Inflammatory macrophage treated with lipopolysaccharide for 4 hours (primary cell): ENCODE data around the gene AQP1.

Experiments
- DNase-seq: peaks from one replicate; pipeline ENCODE4 v3.0.0-alpha.2; 2020

The AQP1 gene

DNA sequence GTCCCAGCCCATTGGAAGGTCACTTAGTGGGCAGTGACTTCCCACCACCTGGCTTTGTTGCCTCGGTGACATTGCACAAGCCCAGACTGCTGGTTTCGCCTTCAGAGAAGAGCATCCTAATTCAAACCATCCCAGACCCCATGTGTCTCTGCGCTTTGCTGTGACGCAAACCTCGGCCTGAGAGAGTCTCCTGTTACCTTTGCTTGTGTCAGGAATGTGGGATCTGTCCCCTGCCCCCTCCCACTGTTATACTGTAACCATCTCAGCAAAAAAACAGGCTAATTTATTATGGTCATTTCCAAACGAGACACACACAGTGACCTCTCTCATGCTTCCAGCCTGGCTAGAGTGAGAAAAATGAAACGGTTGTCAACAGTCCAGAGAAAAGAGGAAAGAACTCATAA lies 25.0 kb upstream of the AQP1 start:
- no peak for DNase-seq

DNA sequence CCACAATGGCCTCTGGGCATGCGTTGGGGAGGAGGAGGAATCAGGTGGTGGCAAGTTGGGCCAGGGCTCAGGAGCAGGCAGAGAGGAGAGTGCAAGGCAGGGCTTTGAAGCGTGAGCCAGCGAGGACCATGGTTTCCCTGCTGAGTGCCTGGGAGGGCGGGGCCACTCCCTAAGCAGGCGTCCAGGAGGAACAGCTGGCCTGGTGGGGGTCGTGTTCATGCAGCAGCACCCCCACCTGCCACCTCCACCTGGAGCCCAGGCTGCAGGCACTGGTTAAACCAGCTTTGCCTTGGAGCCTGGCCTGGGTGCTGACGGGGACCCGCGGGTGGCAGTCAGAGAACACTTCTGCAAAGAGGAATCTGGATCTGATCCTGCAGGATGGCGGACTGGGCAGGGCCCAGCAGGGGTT lies 24.2 kb upstream of the AQP1 start:
- DNase-seq, result no peak

DNA sequence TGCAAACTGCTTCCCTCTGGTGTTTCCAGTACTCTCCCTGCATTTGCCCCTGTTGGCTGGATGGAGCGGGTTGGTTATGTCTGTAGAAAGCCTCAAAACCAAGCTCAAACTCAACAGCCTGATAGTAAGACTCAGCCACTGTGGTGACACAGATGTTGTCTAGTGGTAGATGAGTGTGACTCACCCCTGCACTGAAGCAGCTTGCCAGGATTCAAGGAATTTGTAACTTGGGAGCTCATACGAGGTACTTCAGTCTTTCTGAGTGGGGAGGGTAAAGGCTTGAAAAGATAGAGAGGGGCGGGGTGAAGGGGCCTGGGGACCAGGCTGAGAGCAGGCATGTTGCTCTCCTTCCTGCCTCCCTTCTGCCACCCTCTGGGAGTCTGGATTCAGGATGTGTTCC lies 22.9 kb upstream of the AQP1 start:
- DNase-seq, result no peak

DNA sequence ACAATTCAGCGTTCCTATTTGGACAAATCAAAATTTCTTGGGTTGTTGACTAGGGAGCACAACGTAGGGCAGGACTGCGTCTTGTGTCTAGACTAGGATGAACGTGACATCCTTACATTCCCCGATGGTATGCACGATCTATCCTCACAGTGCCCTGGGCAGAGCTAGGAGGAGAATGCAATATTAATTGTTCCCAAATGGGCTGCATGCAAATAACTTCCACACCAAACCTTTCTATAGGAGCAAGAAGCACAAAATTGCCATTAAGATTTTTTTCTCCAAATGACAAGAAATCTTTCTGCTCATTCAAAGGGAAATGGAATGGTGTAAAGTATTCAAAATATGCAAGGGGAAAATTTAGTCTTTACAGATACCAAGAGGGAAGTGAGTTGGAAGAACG lies 21.4 kb upstream of the AQP1 start:
- no peak for DNase-seq

DNA sequence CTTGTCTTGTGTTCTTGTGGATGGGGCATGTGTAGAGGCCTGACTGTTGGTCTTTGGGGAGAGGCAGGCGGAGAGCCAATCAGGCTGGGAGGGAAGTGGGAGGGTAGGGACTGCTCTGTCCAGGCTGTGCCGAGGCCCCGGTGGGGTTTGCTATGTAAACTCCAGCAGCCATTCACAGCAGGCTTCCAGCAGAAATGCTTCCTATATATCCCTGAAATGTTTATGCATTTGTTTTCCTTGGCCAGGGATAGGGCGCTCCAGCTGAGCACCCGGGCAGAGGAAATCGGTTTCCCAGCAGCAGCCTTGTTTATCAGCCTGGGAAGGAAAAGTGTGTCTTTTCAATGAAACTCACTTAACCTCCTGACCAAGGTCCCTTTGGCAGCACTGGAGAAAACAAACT lies 18.3 kb upstream of the AQP1 start:
- DNase-seq, result no peak

DNA sequence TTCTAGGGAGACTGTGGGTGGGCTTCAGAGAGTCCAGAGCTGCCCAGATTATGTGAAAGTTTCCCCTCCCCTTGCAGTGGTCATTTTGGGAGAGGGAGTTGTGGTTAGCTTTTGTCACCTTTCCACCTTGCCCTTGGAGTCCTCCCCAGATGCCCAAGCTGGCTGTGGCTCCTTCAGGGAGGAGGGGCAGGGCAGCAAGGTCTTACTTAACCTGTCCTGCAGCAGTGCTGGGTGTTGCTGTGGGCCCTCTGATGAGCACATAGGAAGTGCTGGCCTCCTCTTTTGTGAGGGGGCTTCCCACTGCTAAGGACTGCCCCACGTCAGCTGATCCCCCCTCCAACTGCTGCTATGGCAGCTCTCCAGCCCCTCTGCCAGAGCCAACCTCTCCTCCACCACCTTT lies 17.6 kb upstream of the AQP1 start:
- no peak for DNase-seq

DNA sequence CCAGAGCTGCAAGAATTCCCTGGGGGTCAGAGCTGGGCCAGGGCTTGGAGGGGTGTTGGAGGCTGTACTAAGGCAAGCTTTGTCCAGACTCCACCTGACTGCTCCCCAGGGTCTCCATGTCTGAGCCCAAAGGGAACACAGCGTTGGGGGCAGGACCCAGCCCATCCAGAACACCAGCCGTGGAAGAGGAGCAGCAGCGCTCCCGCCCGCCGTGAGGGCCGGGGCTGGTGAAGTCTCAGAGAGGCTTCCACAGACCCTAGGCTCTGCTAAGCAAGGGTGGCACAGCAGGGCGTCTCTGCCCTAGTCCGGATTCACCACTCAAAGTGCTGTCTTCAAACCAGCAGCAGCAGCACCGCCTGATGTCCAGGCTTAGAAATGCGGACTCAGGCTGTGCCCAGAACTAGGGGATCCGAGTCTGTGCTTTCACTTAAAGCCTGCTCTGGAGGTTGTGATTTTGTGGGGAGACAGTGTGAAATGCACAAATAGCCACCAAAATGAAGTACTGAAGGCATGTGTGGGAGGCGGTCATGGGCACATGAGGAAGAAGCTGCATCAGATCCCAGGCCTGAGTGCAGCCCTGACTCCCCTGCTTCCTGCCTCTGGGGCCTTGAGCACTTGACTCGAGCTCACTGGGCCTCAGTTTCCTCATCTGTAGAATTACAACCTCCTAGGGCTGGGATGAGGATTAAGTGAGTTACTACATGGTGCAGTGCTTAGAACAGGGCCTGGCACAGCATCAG lies 16.6 kb upstream of the AQP1 start:
- DNase-seq, result peak; percentile 57

DNA sequence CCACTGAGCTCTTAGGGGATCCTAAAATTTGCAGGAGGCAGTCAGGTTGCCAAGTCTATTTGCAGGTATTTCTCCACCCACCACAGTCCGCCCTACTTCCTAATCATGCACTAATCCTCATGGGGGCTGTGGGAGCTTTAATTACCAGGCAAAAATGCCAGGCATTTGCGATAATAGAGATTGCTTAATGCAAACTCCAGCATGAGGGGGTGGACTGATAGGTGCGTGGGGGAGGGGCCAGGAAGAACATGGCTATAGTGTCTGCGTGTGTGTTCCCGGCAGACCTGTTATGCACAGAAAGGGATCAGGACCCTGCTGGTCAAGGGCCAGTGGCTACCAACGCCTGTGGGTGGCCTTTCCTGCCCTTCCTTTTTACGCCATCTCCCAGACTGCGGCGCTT lies 15.6 kb upstream of the AQP1 start:
- no peak for DNase-seq

DNA sequence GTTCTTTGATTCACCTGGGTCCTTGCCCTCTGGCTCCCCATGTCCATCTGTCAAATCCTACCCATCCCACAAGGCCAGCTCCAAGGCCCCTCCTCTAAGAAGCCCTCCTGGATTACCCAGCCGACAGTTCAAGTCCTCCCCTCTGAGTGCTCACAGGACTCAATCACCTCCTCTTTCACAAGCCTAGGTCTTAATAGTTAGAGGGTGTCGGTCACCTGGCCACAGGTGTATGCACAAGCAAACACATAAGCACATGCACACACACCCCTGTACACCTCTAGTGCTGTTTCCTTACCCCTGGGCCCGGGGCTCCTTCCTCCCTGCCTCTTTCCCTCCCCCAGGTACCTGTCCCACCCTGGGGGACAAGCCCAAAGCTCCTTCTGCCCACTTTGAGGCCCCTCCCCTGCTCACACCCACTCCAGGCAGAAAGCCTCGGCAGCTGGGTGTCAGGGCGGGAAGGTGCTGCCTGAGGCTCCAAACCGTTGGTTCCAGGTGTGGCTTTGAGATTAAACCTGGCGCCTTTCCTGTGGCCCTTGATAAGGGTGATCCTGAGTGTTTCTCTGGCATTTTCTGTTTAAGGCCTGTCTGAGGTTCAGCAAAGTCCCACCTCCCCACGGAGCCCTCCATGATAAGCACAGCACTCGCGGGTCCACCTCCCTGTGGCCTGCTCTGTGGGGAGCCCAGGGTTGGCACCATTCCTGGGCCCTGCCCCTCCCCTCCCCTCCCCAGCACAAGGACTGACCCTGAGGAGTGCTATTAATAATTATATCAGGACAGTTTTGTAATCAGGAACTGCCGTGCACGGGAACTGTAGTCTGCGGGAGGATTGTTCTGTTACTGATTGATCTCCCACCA lies 14.6 kb upstream of the AQP1 start:
- no peak for DNase-seq

DNA sequence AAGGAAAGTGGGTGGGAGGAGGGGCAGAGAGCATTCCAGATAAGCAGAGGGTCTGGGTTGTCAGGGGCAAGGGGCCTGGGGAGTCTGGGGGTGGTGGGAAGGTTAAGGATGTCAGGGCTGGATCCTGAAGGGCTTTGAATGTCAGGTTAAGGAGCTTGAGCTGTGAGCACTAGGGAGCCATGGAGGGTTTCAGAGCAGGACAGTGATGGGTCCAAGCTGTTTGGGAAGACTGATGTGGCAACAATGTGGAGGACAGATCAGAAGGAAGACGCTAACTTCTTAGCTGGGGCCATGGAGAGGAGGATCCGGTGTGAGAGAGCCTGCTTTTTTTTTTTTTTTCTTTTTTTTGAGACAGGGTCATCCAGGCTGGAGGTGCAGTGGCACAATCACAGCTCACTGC lies 13.9 kb upstream of the AQP1 start:
- DNase-seq, result no peak

DNA sequence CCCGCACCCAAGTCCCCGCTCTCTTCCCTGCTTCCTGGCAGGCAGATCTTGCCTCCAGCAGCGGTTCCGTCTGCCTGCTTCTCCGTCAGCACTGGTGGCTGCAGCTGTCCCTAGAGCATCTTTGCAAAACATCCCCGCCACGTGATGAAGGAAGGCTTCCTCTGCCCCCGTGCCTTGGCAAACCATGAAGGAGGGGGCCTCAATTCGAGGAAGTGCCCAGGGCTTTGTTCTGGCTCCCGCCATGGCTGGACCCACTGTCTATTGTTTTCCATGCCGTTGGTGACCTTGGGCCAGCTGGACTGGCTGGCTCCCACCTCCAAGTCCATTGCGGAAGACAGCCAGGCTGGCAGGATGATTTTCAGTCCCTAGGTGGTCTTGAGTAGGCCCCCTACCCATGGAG lies 13.2 kb upstream of the AQP1 start:
- DNase-seq, result no peak

DNA sequence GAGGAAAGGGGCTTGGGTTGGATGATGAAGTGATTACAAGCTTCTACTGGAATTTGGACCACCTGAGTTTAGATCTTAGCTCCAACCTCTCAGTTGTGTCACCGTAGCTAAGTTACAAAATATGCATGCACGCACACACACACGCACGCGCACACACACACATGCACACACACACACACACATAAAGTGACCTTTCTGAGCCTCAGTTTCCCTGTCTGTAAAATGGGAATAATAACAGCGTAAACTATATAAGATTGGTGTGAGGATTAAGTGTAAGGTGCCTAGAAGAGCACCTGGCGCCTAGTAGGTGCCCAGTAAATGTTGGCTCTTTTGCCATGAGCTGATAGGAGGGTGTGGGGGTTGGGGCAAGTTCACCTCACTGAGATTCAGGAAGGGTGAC lies 12.6 kb upstream of the AQP1 start:
- no peak for DNase-seq

DNA sequence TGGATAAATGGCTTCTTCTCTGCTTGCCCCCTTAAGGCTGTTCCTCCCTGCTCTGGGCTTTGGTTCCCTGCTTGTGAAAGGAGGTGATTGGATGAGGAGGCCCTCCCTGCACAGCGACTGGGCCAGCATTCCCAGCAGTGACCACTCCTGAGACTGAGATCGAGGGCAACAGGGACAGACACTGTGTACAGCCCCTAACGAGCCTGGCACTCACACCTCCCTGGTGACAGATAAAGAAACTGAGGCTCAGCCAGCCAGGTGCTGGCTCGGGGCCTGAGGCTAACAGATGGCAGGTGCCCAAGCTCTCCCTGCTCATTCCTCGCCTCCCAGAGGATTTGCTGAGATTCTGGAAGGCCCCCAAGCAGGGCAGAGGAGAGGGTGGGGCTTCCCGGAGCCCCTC lies 12.0 kb upstream of the AQP1 start:
- no peak for DNase-seq

DNA sequence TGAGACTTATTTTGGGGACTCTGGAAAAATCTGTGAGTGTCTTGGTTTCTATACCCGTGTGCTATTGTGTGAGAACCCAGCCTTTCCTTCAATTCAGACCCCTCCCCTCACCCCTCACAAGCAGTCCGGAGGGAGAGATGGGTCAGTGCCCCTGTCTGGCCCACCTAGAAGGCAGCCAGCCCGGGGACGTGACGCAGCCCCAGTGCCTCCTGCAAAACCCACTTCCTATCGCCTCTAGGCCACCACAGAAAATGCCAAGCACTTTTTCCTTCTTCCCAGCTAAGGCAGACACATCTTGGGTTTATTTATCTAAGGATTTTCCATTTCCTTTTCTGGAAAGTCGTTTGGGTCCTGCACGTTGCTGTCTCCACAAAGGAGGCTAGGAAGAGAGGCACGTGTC lies 11.6 kb upstream of the AQP1 start:
- no peak for DNase-seq

DNA sequence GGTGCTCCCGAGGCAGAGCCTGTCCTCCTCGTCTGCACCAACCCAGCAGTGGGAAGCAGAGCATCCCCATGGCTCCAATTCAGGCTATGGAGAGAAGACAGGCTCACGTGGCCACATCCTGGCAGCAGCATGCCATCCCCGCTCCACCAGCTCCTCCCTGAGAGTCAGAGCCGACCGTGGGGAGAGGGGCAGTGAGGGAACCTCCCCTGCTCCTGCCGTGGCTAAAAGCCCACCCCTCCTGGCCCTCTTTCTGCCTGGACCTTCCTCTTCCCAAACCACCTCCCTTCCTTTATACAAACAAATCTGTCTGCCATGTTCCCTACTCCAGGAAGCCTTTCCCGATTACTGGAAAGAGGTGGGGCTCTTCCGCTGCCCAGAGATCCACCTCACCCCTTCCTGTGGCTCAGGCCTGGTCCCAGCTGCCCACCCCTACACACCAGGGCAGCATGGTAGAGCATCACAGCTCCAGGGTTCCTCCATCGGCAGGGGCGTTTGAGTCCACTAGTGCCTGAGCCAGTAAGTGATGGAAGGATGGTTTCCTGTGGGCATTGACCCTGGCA lies 10.8 kb upstream of the AQP1 start:
- no peak for DNase-seq

DNA sequence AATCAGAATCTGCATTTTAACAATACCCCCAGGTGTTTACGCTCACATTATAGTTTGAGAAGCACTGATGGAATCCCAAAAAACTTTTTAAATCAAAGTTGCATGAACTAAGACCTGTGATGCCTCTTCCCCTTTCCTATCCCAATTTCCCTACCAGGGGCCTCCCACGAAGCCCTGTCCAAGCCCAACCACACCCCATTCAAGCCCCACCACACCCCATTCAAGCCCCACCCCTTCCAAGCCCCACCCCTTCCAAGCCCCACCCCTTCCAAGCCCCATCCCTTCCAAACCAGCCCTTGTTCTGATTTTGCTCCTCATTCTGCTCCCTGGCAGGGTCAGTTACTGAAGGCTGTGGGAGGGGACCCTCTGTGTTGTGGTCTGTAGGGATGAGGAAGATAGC lies 9.8 kb upstream of the AQP1 start:
- no peak for DNase-seq

DNA sequence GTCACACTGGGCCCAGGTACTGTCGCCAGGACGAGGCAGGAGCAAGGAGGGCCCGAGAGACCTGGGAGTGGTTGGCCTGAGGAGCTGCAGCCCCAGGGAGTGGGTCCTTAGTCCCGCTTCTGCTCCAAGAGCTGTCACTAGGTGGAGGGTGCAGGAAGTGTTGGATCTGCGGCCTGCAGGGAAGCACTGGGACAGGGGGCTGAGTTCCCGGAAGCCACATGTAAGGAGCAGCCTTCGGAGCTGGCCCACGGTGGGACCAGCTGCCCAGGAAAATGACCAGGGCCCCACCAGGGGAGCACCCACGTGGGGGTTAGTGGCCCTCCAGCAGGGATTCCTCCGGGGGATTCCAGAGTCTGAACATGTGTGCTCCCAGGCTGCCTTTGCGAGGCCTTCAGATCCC lies 9.2 kb upstream of the AQP1 start:
- no peak for DNase-seq

DNA sequence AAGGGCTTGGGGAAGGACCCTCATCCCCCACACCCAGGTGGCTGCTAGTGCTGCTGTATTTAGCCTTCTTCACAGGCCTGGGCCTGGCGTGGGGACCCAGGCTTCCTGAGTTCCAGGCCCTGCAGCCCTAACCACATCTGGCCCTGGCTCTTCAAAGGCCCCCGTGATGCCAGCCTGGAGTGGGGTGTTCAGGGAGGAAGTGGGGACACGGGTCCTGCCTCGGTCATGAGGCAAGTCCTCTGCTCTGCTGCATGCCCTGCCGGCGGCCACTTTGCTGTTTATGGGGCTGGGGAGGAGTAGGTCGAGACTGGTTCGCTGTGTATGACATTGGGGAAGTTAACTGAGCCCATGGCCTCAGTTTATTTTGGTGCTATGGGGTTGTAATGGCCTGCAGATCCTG lies 8.5 kb upstream of the AQP1 start:
- DNase-seq, result no peak

DNA sequence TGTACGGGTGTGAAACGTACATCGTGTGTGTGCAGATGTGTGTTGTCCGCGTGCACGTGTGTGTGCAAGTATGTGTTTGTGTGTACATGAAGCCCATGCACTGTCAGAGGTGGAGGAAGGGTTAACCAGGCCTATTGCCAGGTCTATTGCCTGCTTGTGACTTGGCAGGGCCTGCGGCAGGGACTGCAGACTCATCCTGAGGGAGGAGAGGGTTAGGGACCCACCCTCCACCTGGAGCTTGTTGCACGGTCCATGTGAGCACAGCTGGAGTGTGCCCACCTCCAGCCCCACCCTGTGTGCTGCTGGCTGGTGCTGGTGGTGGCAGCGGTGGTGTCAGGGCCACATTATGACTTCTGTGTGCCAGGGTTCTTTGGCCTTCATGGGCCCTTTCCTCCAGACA lies 7.1 kb upstream of the AQP1 start:
- DNase-seq, result no peak

DNA sequence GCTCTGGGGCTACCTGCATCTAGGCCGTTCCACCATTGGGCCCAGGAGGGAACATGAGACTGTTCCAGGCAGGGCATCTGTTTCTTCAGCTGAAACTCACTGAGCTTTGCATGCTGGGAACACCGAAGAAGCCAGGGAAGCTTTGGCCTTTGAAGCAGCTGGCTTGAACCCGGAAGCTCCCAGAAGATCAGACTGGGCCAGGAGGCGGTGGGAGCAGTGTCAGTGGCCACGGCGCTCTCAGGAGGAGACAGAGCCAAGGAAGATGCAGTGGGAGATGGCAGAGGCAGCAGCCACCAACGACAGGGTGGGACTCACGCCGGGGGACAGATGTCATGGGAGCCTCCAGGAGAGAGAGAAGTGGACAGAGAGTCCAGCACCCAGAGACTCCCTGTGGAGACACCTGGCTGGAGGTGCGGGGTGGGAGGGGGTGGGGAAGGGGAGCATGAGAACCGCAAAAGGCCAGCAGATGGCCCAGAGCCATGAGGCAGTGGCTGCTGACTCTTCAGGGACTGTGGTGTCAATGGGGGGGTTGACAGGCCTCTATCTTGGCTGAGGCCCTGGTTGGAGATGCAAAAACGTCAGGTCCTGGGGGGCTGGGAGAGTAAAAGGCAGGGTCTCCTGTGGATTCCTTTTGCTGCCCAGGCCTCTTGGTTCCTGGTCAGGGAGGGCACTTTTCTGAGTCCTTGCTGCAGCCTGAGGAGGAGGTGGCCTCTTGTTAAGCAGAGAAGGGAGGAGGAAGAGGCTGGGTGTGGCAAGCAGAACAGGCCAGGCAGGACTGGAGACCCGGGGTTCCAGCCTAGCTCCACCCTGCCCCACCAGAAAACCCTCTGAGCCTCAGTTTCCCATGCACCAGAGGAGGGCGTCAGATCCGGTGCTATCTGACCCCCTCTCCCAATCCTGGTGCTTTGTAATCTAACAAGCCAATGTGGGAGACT lies 6.3 kb upstream of the AQP1 start:
- no peak for DNase-seq

DNA sequence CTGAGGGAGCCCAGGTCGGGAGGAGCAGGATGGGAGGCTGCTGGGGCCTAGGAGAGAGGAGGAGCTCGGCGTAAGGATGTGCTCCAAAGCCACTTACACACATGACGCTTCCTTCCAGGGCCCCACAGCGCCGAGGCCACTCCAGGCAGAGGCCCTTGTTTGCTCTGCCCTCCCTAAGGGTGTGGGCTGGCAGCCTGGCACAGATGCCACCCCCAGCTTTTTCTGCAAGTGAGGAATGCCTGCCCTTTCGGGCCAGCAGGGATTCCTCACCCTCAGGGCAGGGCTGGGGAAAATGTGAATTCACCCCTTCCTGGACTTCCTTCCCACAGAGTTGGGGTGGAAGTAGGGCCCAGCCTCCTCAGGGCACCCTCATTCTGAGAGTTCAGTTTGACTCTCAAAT lies 5.6 kb upstream of the AQP1 start:
- no peak for DNase-seq

DNA sequence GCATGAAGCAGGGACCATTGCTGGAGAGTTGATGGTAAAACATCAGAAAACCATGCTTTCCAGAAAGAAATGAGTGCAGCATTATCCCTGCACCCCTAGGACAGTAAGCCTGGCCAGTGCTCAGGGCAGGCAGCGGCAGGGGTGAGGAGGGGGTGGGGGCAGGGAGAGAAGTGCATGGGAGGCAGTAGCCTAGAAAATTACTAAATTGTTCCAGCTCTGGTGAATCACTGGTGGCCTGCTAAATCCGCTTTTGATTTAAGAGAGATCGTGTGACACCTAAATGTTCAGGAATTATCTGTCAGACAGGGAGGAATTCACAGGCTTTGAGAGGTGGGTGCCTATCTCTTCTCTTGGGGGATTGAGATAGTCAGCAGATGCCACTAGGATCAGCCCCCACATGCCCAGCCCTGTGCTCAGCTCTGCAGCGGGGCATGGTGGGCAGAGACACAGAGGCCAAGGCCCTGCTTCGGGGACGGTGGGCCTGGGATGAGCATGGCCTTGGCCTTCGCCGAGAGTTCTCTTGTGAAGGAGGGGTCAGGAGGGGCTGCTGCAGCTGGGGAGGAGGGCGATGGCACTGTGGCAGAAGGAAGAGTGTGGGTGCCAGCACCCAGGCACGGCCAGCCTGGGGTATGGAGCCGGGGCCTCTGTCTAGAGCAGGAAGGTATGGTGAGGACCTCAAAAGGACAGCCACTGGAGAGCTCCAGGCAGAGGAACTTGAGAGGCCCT lies 5.0 kb upstream of the AQP1 start:
- no peak for DNase-seq
